ENCODE measurements around the gene LIPC.

- TF ChIP-seq TAF1 (IDR thresholded peaks at IDR 0.05; ENCODE audit: borderline replicate concordance, low read depth, low read length) (no peak), POLR2A (IDR thresholded peaks at IDR 0.05; ENCODE audit: low read depth, low read length) (no peak), POLR2AphosphoS5 (IDR thresholded peaks at IDR 0.05; ENCODE audit: low read depth, low read length) (no peak)
These were observed 10.3 kb downstream of the LIPC start for GRCh38 chr15:58442122-58442521.

Data from GM12892 (cell line).